Measurements from ENCODE around the gene RNU1-3.
"Not testable (repeated sequence)": the region's sequence is repeated elsewhere in the genome, so short reads cannot be mapped to it uniquely, and the experiment has no call there.

DNA sequence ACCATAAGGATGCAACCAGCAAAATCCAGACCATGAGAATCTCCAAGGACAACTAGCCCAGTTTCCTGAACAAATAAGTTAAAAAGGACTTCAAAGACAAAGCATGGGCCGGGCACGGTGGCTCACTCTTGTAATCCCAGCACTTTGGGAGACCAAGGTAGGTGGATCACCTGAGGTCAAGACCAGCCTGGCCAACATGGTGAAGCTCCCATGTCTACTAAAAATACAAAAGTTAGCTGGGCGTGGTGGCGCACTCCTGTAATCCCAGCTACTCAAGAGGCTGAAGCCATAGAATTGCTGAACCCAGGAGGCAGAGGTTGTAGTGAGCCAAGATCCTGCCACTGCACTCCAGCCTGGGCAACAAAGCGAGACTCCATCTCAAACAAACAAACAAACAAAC is 30.8 kb downstream of the RNU1-3 start:
- TF ChIP-seq, protein P1, sequence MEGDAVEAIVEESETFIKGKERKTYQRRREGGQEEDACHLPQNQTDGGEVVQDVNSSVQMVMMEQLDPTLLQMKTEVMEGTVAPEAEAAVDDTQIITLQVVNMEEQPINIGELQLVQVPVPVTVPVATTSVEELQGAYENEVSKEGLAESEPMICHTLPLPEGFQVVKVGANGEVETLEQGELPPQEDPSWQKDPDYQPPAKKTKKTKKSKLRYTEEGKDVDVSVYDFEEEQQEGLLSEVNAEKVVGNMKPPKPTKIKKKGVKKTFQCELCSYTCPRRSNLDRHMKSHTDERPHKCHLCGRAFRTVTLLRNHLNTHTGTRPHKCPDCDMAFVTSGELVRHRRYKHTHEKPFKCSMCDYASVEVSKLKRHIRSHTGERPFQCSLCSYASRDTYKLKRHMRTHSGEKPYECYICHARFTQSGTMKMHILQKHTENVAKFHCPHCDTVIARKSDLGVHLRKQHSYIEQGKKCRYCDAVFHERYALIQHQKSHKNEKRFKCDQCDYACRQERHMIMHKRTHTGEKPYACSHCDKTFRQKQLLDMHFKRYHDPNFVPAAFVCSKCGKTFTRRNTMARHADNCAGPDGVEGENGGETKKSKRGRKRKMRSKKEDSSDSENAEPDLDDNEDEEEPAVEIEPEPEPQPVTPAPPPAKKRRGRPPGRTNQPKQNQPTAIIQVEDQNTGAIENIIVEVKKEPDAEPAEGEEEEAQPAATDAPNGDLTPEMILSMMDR (IDR thresholded peaks at IDR 0.05), result not testable (repeated sequence)
- not testable (repeated sequence) for TF ChIP-seq POLR2A (IDR thresholded peaks at IDR 0.05)

Data from esophagus squamous epithelium (tissue), 4 donors.